ENCODE data around the gene SLC29A4. TPM values are rescaled to one million over a fixed set of nuclear protein-coding genes. Genes with fewer than 3 reads are reported as not detected.
"Not testable (repeated sequence)": the region's sequence is repeated elsewhere in the genome, so short reads cannot be mapped to it uniquely, and the experiment has no call there.

SLC29A4 gene
- total RNA-seq, 2 experiments from 2014 or later = 0.45 to 0.56 TPM

DNA sequence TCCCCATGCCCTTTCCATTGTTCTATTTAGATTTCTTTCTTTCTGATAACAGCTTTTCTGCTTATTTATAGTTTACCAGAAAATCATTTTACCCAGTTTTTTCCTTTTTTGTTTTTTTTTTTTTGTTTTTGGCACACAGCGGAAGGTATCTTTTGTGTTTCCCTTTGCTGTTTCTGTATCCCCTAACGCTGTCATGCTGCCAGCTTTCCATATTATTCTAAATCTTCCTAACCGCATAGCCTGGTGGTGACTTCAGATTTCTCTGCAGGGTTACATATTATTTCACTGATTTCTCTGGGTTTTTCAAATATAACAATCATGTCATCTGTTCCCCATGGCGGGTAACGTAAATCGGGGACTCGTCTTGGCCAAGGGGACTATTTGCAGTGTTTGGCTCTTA is 4.0 kb upstream of the SLC29A4 start:
- no peaks in the 10 kb centered on the region for H3K4me1 Mint-ChIP-seq (ENCODE audit: low read depth)

DNA sequence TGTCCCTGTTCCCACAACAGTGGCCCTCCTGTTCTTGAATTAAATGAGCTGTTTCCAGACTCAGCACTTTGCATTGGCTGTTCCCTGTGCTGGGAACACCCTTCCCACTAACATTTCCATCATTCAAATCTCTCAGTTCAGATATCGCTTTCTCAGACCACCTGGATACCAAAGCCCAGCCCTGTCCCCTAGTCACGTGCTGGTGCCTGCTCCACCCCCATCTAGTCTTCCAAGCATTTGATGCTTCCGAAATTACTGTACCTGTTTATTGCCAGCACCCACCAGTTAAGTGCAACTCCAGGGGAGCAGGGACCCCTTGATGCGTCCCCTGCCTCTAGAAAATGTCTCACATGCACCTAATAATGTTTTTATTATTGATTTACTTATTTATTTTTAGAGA is 3.0 kb upstream of the SLC29A4 start:
- Mint-ChIP-seq H3K27me3 (peaks cover 5% of the 10 kb centered on the region), H3K36me3 (no peaks in the 10 kb centered on the region), H3K4me3 (no peak overlapping the region), H3K9me3 (no peaks in the 10 kb centered on the region), H3K4me1 (ENCODE audit: low read depth) (peaks cover 2% of the 10 kb centered on the region), H3K27ac (no peak overlapping the region)
- POLR2A ChIA-PET = no interaction called here
- intact Hi-C loops (cut with micrococcal nuclease) = no loop called here
- DNase-seq = no peak
- CTCF ChIA-PET = interaction anchor here (2.1 kb wide), 1 partner anchor 39 kb away, joined by 4 read pairs; no protein-coding TSS in a partner anchor

More for the DNA sequence above, 4.0 kb upstream of the SLC29A4 start:
- ChIA-PET CTCF (no interaction called here), POLR2A (no interaction called here)
- no peaks in the 10 kb centered on the region for H3K36me3 Mint-ChIP-seq
- H3K9me3 Mint-ChIP-seq = no peaks in the 10 kb centered on the region
- peaks cover 2% of the 10 kb centered on the region for H3K27me3 Mint-ChIP-seq
- DNase-seq = no peak
- intact Hi-C loops (cut with micrococcal nuclease) = no loop called here
- H3K27ac Mint-ChIP-seq = no peak overlapping the region
- H3K4me3 Mint-ChIP-seq = no peak overlapping the region

DNA sequence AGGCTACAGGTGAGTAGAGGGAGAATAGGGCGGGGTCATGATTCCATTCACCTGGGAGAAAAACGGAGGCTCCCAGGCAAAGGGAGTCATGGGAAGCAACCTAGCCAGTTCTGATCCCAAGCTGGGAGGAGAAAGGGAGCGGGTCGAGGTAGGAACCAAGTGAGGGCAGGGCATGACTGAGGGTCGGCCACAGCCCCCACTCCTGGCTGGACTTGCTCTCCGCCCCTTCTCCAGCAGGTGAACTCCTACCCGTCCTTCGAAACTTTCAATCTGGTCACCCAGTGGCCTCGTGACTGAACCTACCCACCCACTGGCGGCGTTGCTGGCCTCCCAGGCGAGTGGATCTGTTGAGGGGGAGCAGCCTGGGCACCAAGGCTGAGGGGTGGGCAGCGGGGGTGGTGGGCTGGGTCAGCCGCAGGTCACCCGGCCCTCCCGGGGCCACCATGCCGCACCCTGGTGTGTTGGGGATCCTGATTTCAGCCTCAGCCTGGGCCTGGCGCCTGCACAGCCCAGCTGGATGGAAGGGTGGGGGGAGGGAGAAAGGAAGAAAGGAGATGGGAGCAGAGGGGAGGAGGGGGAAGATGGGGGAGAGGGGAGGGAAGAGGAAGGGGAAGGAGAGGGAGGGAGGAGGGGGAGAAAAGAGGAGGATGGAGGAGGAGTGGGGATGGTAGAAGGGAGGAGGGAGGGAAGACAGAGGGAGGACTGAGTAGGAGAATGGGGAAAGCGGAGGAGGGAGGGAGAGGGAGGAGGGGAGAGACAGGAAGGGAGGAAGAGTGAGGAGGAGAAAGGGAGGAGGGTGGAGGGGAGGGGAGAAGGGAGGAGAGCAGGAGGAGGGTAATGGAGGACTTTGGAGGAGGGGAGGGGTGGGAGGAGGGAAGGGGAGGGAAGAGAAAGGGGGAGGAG is 894 bp upstream of the SLC29A4 start:
- CTCF ChIA-PET = interaction anchor here (2.1 kb wide), 1 partner anchor 41 kb away, joined by 4 read pairs; no protein-coding TSS in a partner anchor
- H3K27me3 Mint-ChIP-seq = peaks cover 12% of the 10 kb centered on the region

DNA sequence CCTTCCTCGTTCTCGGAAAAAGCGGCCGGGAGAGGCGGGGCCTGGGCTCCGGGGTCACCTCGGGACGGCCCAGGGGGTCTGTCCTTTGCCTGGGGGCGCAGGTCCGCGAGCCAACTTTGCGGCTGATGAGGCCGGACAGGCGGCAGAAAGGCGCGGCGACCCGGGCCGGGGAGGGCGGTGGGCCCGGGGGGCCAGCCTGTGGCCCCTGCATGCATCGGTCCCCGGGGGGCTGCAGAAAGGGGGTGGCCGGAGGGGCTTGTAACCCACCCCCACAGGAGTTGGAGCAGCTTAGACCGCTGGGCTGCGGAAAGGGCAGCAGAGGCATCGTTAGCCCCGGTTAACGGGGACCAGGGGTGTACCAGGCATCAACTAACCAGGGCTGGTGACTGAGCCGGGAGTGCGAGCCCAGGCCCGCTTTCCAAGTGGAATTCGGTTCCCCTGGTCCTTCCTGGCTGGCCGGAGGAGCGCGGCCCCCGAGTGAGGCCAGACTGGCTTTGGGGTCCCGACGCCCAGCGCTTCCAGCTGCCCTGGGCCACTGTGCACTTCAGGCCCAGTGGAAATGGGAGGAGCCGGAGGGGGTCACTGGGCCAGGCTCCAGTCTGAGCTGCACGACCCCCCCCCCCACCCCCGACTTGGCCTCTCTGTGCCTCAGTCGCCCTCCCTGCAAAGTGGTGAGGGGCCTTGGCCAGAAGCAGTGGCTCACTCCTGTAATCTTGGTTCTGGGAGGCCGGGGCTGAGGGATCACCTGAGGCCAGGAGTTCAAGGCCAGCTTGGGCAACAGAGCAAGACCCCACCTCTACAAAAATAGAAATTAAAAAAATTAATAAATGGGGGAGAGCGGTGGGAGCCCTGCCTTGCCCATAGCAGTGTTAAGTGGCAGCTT is 919 bp downstream of the SLC29A4 start:
- POLR2A ChIA-PET = no interaction called here
- Mint-ChIP-seq H3K4me3 (no peak overlapping the region), H3K36me3 (no peaks in the 10 kb centered on the region), H3K27me3 (peaks cover 13% of the 10 kb centered on the region), H3K9me3 (no peaks in the 10 kb centered on the region), H3K4me1 (ENCODE audit: low read depth) (peaks cover 2% of the 10 kb centered on the region), H3K27ac (no peak overlapping the region)
- intact Hi-C loops (cut with micrococcal nuclease) = no loop called here
- CTCF ChIA-PET = no interaction called here
- no peak for DNase-seq

More for the DNA sequence above, 894 bp upstream of the SLC29A4 start:
- intact Hi-C loops (cut with micrococcal nuclease); DNase-seq; H3K4me1 Mint-ChIP-seq (ENCODE audit: low read depth); H3K27ac Mint-ChIP-seq; H3K36me3 Mint-ChIP-seq; H3K9me3 Mint-ChIP-seq; H3K4me3 Mint-ChIP-seq; POLR2A ChIA-PET: not testable (repeated sequence)

DNA sequence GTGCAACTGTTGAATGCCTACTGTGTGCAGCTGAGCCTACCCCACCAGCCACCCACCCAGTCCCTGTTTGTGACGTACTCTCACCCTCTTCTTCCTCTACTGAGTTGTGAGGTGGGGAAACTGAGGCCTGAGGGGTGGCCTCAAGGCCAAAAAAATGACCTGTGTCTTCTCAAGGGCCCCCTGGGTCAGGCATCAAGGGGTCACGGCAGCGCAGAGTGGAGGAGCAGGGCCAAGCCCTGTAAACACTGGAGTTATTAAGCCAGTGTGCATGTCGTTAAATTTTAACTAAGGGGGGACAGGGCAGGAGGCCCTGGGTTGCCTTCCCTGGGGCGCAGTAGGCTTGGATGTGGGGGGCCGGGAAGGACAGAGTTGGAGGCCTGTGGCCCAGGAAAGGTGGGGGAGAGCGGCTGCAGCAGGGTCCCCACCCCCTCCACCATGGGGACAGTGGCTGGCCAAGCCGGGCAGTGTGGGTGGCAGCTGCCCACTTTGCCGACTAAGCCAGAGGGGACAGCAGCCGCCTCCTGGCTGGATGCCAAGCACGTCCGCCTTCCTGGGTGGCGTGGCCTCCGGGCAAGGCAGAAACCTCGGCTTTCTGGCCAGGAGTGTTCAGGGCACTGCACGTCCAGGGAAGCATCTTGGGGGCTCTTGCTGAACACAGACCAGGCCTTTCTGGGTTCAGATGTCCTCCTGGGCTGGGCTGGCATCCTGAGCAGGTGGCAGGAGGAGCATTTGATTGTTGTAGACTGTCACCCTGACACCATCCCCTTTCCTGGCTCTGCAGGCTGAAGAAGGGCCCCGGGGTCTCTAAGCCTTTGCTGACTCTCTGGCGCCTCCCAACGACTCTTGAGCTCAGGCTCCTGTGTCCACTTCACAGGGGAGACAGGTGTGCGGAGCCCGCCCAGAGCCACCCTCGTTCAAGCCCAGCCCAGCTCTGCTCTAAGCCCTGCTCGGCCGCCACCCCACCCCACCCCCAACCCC is 1.9 kb downstream of the SLC29A4 start:
- DNase-seq = peak; percentile 36
- ChIA-PET POLR2A (no interaction called here), CTCF (interaction anchor here (1.0 kb wide), 1 partner anchor 44 kb away, joined by 3 read pairs; no protein-coding TSS in a partner anchor)
- Mint-ChIP-seq H3K27me3 (peaks cover 13% of the 10 kb centered on the region), H3K36me3 (no peaks in the 10 kb centered on the region), H3K9me3 (no peaks in the 10 kb centered on the region), H3K27ac (no peak overlapping the region), H3K4me3 (no peak overlapping the region), H3K4me1 (ENCODE audit: low read depth) (peaks cover 2% of the 10 kb centered on the region)
- intact Hi-C loops (cut with micrococcal nuclease) = no loop called here

DNA sequence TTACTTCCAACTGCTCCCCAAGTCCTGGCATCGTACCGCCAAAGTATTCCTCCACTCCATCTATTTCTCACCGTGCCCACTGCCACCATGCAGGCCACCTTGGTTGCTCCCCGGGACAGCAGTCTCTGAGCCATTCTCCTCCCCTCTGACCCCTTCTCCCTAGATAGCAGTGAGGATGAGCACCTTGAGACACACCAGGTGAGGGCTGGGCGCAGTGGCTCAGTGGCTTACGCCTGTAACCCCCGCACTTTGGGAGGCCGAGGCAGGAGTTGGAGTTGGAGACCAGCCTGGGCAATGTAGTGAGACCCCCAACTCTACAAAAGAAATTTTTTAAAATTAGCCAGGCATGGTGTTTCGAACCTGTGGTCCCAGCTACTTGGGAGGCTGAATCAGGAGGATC is 4.2 kb downstream of the SLC29A4 start:
- no peaks in the 10 kb centered on the region for H3K36me3 Mint-ChIP-seq
- CTCF ChIA-PET = interaction anchor here (1.2 kb wide), 1 partner anchor 313 kb away, joined by 3 read pairs; no protein-coding TSS in a partner anchor
- no peaks in the 10 kb centered on the region for H3K9me3 Mint-ChIP-seq
- no peak overlapping the region for H3K4me3 Mint-ChIP-seq
- H3K27me3 Mint-ChIP-seq = peaks cover 11% of the 10 kb centered on the region
- intact Hi-C loops (cut with micrococcal nuclease) = no loop called here
- H3K4me1 Mint-ChIP-seq (ENCODE audit: low read depth) = peaks cover 2% of the 10 kb centered on the region
- no peak overlapping the region for H3K27ac Mint-ChIP-seq
- no peak for DNase-seq
- POLR2A ChIA-PET = no interaction called here

DNA sequence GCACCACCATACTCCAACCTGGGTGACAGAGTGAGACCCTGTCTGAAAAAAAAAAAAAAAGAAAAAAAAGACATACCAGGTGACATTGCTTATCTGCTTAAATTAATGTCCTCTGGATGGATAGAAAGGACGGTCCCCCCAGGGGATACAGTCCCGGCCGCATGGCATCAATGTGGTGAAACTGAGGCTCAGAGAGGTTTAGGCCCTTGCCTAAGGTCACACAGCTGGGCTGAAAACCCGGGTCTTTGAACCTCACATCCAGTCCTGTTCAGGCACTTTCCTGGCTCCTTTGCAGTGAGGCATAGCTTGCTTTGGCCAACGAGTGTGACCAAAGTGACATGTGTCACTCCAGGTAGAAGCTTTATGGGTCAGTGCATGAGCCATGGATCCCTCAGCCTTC is 4.6 kb downstream of the SLC29A4 start:
- peaks cover 11% of the 10 kb centered on the region for H3K27me3 Mint-ChIP-seq
- H3K4me3 Mint-ChIP-seq; H3K36me3 Mint-ChIP-seq; intact Hi-C loops (cut with micrococcal nuclease); DNase-seq; POLR2A ChIA-PET; H3K9me3 Mint-ChIP-seq; H3K27ac Mint-ChIP-seq; H3K4me1 Mint-ChIP-seq (ENCODE audit: low read depth): not testable (repeated sequence)
- CTCF ChIA-PET = interaction anchor here (1.2 kb wide), 1 partner anchor 313 kb away, joined by 3 read pairs; no protein-coding TSS in a partner anchor

DNA sequence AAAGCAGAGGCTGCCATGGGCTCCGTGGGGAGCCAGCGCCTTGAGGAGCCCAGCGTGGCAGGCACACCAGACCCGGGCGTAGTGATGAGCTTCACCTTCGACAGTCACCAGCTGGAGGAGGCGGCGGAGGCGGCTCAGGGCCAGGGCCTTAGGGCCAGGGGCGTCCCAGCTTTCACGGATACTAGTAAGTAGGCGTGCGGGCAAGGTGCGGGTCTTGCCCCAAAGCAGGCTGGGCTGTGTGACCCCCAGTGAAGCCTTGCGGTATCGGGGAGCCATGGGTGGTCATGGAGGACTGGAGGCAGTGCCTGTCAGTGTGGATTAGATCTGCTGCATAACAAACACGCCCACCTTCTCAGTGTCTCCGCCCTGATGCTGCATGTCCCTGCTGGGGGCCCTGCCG is 5.1 kb downstream of the SLC29A4 start:
- H3K27ac Mint-ChIP-seq = no peak overlapping the region
- no peak overlapping the region for H3K4me3 Mint-ChIP-seq
- CTCF ChIA-PET = interaction anchor here (1.2 kb wide), 1 partner anchor 314 kb away, joined by 3 read pairs; no protein-coding TSS in a partner anchor
- H3K27me3 Mint-ChIP-seq = peaks cover 11% of the 10 kb centered on the region
- intact Hi-C loops (cut with micrococcal nuclease) = no loop called here
- peaks cover 2% of the 10 kb centered on the region for H3K4me1 Mint-ChIP-seq (ENCODE audit: low read depth)
- POLR2A ChIA-PET = no interaction called here
- no peaks in the 10 kb centered on the region for H3K9me3 Mint-ChIP-seq
- no peaks in the 10 kb centered on the region for H3K36me3 Mint-ChIP-seq
- DNase-seq = no peak

DNA sequence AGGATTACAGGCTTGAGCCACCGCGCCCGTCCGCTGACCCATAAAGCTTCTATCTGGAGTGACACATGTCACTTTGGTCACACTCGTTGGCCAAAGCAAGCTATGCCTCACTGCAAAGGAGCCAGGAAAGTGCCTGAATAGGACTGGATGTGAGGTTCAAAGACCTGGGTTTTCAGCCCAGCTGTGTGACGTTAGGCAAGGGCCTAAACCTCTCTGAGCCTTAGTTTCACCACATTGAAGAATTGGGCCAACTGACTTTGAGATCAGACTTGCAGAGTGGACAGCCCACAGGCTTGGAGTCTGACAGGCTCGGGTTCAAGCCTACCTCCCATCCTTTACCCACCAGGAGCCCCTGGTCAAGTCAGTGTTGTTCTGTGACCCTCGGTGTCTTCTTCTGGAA is 5.8 kb downstream of the SLC29A4 start:
- H3K4me1 Mint-ChIP-seq (ENCODE audit: low read depth); POLR2A ChIA-PET; H3K9me3 Mint-ChIP-seq; H3K27ac Mint-ChIP-seq; CTCF ChIA-PET; H3K4me3 Mint-ChIP-seq; H3K36me3 Mint-ChIP-seq; DNase-seq; intact Hi-C loops (cut with micrococcal nuclease): not testable (repeated sequence)
- peaks cover 11% of the 10 kb centered on the region for H3K27me3 Mint-ChIP-seq

DNA sequence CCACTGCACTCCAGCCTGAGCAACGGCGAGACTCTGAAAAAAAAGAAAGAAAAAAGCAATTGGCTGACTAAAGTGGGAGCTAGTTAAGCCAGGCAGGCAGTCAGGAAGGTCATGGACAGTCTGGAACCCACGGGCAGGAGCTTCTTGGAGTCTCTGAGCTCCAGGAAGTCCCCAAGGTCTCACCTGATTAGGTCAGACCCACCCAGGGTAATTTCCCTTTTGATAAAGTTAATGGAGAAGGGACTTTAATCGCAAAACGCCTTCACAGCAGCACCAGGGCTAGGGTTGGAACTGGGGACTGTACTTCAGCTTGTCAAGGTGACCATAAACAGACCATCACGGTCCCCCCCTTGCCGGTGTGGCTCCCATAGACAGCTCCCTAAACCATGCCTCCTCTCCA is 6.6 kb downstream of the SLC29A4 start:
- Mint-ChIP-seq H3K27me3 (peaks cover 9% of the 10 kb centered on the region), H3K9me3 (peaks cover under 1% of the 10 kb centered on the region), H3K36me3 (no peaks in the 10 kb centered on the region), H3K4me1 (ENCODE audit: low read depth) (peaks cover under 1% of the 10 kb centered on the region), H3K4me3 (no peak overlapping the region), H3K27ac (no peak overlapping the region)
- ChIA-PET POLR2A (no interaction called here), CTCF (interaction anchor here (0.5 kb wide), 1 partner anchor 74 kb away, joined by 5 read pairs; no protein-coding TSS in a partner anchor)
- DNase-seq = no peak
- intact Hi-C loops (cut with micrococcal nuclease) = no loop called here

DNA sequence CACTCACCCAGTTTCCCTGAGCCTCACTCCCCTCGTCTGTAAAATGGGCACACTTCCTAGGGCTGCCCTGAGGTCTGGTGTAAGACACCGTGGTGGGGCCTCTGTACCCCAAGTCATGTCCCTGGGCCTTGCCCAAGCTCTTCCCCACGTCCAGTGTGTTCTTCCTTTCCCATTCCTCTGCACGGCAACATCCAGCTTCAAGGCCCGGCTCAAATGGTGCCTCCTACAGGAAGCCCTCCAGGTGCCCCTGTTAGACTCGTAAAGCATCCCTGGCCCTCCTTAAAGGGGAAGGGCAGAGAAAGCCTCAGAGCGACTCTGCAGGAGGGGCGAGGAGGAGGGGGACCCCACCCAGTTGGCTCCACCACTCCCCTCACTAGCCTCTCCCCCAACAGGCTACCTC is 8.6 kb downstream of the SLC29A4 start:
- peaks cover 3% of the 10 kb centered on the region for H3K4me1 Mint-ChIP-seq (ENCODE audit: low read depth)
- no peaks in the 10 kb centered on the region for H3K36me3 Mint-ChIP-seq
- peaks cover 6% of the 10 kb centered on the region for H3K27me3 Mint-ChIP-seq
- H3K4me3 Mint-ChIP-seq = no peak overlapping the region
- intact Hi-C loops (cut with micrococcal nuclease) = no loop called here
- H3K9me3 Mint-ChIP-seq = peaks cover 10% of the 10 kb centered on the region
- ChIA-PET CTCF (no interaction called here), POLR2A (no interaction called here)
- DNase-seq = no peak
- no peak overlapping the region for H3K27ac Mint-ChIP-seq
